ENCODE results near the gene COL1A1. TPM values are rescaled to one million over a fixed set of nuclear protein-coding genes. Genes with fewer than 3 reads are reported as not detected.
A peak's percentile ranks its signal among the peaks of the same experiment; 100 is the strongest.

Gene COL1A1
- total and polyA plus RNA-seq, 2 of the 13 experiments (the other 11 are each of a cell fraction or from before 2014, with no cell fraction given) = 0.05 TPM; not detected in 1

DNA sequence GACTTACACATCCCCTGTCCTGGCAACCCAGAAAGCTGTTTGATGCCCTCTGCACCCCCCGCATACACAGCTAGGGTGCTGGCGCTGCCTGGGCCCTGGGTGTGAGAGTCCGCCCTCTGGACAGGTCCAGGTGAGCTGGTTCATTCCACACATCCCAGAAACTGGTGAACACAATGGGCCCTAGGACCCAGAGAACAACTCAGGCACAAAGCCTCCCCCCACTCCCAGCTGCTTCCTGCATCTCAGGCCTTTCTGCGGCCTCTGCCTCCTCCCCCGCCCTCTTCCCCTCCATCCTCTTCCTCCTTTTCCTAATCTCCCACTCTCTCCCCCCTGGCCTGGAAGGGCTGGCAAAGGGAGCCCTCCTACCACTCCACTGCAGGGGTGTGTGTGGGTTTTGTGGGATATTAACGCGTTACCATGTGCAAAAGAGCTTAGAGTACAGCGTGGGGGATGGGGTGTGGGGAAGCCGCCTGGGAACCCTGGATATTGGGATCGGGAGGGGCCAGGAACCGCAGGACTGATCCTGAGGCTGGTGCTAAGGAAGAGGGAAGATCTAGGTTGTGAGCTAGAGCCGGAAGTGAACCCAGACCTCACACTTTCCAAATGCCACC, 49.4 kb downstream of the COL1A1 start (continued):
- TF ChIP-seq, protein P1, sequence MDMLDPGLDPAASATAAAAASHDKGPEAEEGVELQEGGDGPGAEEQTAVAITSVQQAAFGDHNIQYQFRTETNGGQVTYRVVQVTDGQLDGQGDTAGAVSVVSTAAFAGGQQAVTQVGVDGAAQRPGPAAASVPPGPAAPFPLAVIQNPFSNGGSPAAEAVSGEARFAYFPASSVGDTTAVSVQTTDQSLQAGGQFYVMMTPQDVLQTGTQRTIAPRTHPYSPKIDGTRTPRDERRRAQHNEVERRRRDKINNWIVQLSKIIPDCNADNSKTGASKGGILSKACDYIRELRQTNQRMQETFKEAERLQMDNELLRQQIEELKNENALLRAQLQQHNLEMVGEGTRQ (IDR thresholded peaks at IDR 0.05; ENCODE audit: low read depth, low read length) = no peak
- TF ChIP-seq, protein P1 (CRISPR knock-in tag; IDR thresholded peaks at IDR 0.05; ENCODE audit: borderline replicate concordance) = no peak
- TF ChIP-seq ATF1 (CRISPR knock-in tag; IDR thresholded peaks at IDR 0.05) (no peak), SAP130 (CRISPR knock-in tag; IDR thresholded peaks at IDR 0.05; ENCODE audit: low read depth) (peak; percentile 93), ZNF629 (CRISPR knock-in tag; conservative IDR thresholded peaks at IDR 0.05) (no peak), ZNF253 (CRISPR knock-in tag; IDR thresholded peaks at IDR 0.05; ENCODE audit: borderline replicate concordance) (no peak), AKAP8 (CRISPR knock-in tag; IDR thresholded peaks at IDR 0.05) (0 out of 2 replicates have a peak, but pooled peaks have one; percentile 37), ZNF839 (CRISPR knock-in tag; IDR thresholded peaks at IDR 0.05; ENCODE audit: borderline replicate concordance) (no peak), RFX1 (IDR thresholded peaks at IDR 0.05) (no peak), XBP1 (CRISPR knock-in tag; IDR thresholded peaks at IDR 0.05) (no peak), ATF7-NPFF (CRISPR knock-in tag; IDR thresholded peaks at IDR 0.05; ENCODE audit: low read depth) (no peak), STAG1 (CRISPR knock-in tag; IDR thresholded peaks at IDR 0.05) (no peak), KMT2A (CRISPR knock-in tag; IDR thresholded peaks at IDR 0.05) (peak; percentile 68; the same call in 1 of the 2 replicates), PHF21A (CRISPR knock-in tag; IDR thresholded peaks at IDR 0.05) (peak; percentile 61), TCF12 (IDR thresholded peaks at IDR 0.05) (no peak), TCF12 (CRISPR knock-in tag; IDR thresholded peaks at IDR 0.05) (0 out of 2 replicates have a peak, but pooled peaks have one; percentile 30), HNRNPUL1 (IDR thresholded peaks at IDR 0.05; ENCODE audit: low read depth, low read length) (no peak), NR2F6 (IDR thresholded peaks at IDR 0.05) (no peak), NR2F6 (CRISPR knock-in tag; IDR thresholded peaks at IDR 0.05) (peak; percentile 69), HNF4G (IDR thresholded peaks at IDR 0.05; ENCODE audit: borderline replicate concordance, low read depth, low read length) (peak; percentile 9; the same call in 1 of the 2 replicates), HNF4G (CRISPR knock-in tag; IDR thresholded peaks at IDR 0.05; ENCODE audit: borderline replicate concordance, low read depth) (no peak; the same call in 1 of the 2 replicates)
- TF ChIP-seq, protein P2, sequence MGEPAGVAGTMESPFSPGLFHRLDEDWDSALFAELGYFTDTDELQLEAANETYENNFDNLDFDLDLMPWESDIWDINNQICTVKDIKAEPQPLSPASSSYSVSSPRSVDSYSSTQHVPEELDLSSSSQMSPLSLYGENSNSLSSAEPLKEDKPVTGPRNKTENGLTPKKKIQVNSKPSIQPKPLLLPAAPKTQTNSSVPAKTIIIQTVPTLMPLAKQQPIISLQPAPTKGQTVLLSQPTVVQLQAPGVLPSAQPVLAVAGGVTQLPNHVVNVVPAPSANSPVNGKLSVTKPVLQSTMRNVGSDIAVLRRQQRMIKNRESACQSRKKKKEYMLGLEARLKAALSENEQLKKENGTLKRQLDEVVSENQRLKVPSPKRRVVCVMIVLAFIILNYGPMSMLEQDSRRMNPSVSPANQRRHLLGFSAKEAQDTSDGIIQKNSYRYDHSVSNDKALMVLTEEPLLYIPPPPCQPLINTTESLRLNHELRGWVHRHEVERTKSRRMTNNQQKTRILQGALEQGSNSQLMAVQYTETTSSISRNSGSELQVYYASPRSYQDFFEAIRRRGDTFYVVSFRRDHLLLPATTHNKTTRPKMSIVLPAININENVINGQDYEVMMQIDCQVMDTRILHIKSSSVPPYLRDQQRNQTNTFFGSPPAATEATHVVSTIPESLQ (CRISPR knock-in tag; conservative IDR thresholded peaks at IDR 0.05) = no peak
- TF ChIP-seq, protein P3, sequence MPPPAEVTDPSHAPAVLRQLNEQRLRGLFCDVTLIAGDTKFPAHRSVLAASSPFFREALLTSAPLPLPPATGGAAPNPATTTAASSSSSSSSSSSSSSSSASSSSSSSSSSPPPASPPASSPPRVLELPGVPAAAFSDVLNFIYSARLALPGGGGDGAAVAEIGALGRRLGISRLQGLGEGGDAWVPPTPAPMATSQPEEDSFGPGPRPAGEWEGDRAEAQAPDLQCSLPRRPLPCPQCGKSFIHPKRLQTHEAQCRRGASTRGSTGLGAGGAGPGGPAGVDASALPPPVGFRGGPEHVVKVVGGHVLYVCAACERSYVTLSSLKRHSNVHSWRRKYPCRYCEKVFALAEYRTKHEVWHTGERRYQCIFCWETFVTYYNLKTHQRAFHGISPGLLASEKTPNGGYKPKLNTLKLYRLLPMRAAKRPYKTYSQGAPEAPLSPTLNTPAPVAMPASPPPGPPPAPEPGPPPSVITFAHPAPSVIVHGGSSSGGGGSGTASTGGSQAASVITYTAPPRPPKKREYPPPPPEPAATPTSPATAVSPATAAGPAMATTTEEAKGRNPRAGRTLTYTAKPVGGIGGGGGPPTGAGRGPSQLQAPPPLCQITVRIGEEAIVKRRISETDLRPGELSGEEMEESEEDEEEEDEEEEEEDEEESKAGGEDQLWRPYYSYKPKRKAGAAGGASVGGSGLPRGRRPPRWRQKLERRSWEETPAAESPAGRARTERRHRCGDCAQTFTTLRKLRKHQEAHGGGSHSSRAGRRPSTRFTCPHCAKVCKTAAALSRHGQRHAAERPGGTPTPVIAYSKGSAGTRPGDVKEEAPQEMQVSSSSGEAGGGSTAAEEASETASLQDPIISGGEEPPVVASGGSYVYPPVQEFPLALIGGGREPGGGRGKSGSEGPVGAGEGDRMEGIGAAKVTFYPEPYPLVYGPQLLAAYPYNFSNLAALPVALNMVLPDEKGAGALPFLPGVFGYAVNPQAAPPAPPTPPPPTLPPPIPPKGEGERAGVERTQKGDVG (CRISPR knock-in tag; IDR thresholded peaks at IDR 0.05; ENCODE audit: borderline replicate concordance) = no peak
- TF ChIP-seq, protein P4, sequence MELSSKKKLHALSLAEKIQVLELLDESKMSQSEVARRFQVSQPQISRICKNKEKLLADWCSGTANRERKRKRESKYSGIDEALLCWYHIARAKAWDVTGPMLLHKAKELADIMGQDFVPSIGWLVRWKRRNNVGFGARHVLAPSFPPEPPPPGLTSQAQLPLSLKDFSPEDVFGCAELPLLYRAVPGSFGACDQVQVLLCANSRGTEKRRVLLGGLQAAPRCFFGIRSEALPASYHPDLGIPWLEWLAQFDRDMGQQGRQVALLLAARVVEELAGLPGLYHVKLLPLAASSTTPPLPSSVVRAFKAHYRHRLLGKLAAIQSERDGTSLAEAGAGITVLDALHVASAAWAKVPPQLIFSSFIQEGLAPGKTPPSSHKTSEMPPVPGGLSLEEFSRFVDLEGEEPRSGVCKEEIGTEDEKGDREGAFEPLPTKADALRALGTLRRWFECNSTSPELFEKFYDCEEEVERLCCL (CRISPR knock-in tag; IDR thresholded peaks at IDR 0.05; ENCODE audit: borderline replicate concordance) = no peak
